Epithelial cell of esophagus (primary cell): ENCODE data around the gene BCAR3.

Experiments
- DNase-seq: peaks from one replicate; pipeline ENCODE4 v3.0.0; 2010; ENCODE audit warnings: low read depth
- H3K4me3 ChIP-seq: 2 replicates; pipeline ENCODE4 v1.5.1; 2011; ENCODE audit warnings: mild to moderate bottlenecking, low read length, control low read depth
- TF ChIP-seq, protein P1 (sequence below): IDR thresholded peaks from 2 replicates; pipeline ENCODE4 v1.5.1; 2011; ENCODE audit warnings: low read depth, mild to moderate bottlenecking, low read length, control low read depth, inconsistent platforms; ENCODE audit not compliant: insufficient read depth; ENCODE audit errors: missing control alignments

BCAR3 gene

DNA sequence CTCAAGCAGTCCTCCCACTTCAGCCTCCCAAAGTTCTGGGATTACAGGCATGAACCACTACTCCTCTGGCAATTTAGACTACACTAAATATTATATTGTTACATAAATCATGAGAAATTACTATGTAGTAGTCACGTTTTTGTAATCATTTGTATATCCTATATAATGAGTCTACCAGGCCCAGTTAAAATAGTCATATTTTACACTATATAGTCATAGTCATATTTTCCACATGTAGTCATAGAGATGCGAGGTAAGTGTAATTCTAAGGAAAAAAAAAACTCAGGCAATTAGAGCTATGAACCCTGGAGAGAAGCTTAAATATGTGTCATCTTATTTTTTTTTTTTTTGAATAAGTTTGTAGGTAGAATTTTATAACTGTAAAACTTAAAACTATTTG, 143.7 kb downstream of the BCAR3 start:
- TF ChIP-seq, protein P1, sequence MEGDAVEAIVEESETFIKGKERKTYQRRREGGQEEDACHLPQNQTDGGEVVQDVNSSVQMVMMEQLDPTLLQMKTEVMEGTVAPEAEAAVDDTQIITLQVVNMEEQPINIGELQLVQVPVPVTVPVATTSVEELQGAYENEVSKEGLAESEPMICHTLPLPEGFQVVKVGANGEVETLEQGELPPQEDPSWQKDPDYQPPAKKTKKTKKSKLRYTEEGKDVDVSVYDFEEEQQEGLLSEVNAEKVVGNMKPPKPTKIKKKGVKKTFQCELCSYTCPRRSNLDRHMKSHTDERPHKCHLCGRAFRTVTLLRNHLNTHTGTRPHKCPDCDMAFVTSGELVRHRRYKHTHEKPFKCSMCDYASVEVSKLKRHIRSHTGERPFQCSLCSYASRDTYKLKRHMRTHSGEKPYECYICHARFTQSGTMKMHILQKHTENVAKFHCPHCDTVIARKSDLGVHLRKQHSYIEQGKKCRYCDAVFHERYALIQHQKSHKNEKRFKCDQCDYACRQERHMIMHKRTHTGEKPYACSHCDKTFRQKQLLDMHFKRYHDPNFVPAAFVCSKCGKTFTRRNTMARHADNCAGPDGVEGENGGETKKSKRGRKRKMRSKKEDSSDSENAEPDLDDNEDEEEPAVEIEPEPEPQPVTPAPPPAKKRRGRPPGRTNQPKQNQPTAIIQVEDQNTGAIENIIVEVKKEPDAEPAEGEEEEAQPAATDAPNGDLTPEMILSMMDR: no peak
- no peak for DNase-seq
- H3K4me3 ChIP-seq: no peak overlapping the region

GRCh38 chr1:93537396-93537795, 144.2 kb downstream of the BCAR3 start:
- no peak for DNase-seq
- TF ChIP-seq, protein P1: no peak
- no peak overlapping the region for H3K4me3 ChIP-seq

GRCh38 chr1:93533677-93534076, 148.0 kb downstream of the BCAR3 start:
- no peak for DNase-seq
- no peak overlapping the region for H3K4me3 ChIP-seq
- TF ChIP-seq, protein P1: no peak

GRCh38 chr1:93532780-93533378, 148.8 kb downstream of the BCAR3 start:
- no peak overlapping the region for H3K4me3 ChIP-seq
- TF ChIP-seq, protein P1: no peak
- no peak for DNase-seq

- H3K4me3 ChIP-seq: no peak overlapping the region
- TF ChIP-seq, protein P1: no peak
- DNase-seq: no peak
Observed at GRCh38 chr1:93531193-93531592, 150.4 kb downstream of the BCAR3 start.

DNA sequence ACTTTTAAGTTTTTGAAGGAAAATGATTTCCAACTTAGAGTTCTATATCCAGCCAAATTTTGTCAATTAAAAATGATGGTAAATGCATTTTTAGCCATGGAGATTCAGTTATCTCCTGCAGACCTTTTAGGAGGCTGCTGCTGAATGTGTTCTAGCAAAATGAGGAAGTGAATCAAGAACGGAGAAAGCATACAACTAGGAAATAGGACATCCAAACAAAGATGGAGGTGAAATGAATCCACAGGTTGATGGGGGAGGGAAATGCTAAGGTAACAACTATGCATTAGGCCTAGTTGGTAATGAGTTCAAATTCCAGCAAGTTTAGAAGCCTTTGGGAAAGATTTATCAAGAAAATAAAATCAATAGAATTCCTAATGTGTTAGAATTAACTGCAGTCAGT, 153.2 kb downstream of the BCAR3 start:
- DNase-seq: no peak
- TF ChIP-seq, protein P1: no peak
- H3K4me3 ChIP-seq: no peak overlapping the region

GRCh38 chr1:93526431-93526830, 155.2 kb downstream of the BCAR3 start:
- DNase-seq: no peak
- TF ChIP-seq, protein P1: no peak
- H3K4me3 ChIP-seq: no peak overlapping the region
